Myocyte (in vitro differentiated cells): Measurements from ENCODE around the gene CASP14. TPM values are rescaled to one million over a fixed set of nuclear protein-coding genes. Genes with fewer than 3 reads are reported as not detected.
"Not testable (repeated sequence)": the region's sequence is repeated elsewhere in the genome, so short reads cannot be mapped to it uniquely, and the experiment has no call there.

Source experiments
- DNase-seq: peaks from one replicate; pipeline ENCODE4 v3.0.0-alpha.2; 2012; ENCODE audit warnings: low read depth
- polyA plus RNA-seq: library from polyadenylated mRNA; unstranded; fragments of >200 nt; gene quantifications from one replicate; pipeline ENCODE4 v1.2.1, GENCODE V29; 2012; ENCODE audit warnings: missing spikeins
- total RNA-seq: library from RNA; depleted of rRNA; stranded (reverse); fragments of >200 nt; gene quantifications from 2 replicates; pipeline ENCODE4 v1.2.3, GENCODE V29; 2014

The CASP14 gene, protein sequence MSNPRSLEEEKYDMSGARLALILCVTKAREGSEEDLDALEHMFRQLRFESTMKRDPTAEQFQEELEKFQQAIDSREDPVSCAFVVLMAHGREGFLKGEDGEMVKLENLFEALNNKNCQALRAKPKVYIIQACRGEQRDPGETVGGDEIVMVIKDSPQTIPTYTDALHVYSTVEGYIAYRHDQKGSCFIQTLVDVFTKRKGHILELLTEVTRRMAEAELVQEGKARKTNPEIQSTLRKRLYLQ
- not detected in 2 replicates for total RNA-seq
- not detected for polyA plus RNA-seq

DNA sequence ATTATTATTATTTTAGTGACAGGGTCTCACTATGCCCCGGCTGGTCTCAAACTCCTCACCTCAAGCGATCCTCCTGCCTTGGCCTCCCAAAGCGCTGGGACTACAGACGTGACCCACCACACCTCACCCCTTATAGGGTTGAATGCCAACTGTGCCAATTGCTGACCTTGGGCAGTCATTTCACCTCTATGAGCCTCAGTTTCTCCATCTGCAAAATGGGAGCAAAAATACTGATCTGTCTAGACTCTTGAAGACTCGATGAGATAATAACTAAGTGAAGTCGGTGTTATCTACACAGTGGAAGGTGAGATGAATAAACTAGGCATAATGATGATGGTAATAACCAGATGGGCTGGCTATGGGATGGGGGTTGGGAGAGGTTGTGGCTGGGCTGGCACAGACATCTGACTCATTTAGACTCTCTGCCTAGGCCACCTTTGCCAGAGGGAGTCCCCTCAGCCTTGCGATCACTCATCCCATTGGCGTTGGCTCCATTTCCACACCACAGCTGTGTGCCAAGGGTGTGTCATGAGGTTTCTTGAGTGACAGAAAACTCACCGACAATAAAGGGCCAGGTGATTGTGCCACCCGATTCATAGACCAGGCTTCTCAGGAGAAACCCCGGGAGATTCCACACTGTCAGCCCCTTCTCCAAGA lies at the start of gene CASP14:
Gene CASP14 (plus strand): TSS at position 596 of the 657 bp plus-strand sequence. CDS start 2,772 bp downstream, outside the sequence.
- DNase-seq = no peak

- no peak for DNase-seq
These were observed 41.0 kb upstream of the CASP14 start for GRCh38 chr19:15008308-15008707.

DNA sequence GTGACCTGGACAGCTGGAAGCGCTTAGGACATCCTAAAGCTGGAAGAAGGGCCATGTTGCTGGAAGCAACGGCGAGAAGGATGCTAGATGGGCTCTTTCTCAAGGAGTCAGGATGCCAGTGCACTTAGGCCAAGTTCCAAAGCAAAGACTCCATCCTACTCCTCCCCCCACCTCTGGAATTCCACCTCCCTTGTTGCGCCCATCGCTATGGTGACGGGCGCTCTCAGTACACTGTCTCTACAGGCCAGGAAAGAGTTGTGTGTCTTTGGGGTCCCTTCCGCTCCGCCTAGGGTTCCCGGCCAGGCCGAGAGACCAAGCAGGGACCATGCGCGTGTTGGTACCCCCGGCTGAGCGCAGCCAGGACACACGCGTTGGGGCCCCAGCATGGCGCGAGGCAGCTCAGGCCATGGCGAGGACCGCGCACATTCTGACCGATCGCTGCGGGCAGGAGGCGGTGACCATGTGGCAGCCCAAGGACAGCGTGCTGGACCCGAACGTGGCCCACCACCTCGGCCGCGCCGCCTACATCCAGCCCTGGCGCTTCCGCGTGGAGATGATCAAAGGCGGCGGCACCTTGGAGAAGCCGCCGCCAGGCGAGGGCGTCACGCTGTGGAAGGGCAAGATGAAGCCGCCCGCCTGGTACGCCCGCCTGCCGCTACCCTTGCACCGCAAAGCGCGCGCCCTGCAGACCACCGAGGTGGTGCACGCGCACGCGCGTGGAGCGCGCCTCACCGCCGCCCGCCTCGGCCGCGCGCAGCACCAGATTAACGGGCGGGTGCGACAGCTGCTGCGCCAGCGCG lies 38.6 kb upstream of the CASP14 start:
- no peak for DNase-seq

GRCh38 chr19:15014579-15014978 lies 34.7 kb upstream of the CASP14 start:
- no peak for DNase-seq

DNA sequence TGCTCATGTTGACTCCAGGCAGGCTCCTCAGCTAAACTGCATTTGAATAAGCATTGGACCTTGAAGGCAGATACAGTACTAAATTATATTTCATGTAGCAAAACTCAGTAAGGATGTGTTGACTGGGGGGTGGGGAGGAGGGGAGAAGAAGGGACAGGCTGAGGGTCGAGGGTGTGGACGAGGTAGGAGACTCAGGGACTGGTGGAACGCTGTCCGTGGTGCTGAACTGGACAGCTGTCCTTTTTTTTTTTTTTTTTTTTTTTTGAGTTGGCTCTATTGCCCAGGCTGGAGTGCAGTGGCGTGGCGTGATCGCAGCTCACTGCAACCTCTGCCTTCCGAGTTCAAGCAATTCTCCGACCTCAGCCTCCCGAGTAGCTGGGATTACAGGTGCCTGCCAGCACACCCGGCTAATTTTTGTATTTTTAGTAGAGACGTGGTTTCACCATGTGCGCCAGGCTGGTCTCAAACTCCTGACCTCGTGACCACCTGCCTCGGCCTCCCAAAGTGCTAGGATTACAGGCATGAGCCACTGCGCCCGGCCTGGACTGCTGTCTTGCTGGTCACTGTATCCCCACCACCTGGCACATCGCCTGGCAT lies 33.2 kb upstream of the CASP14 start:
- peak; percentile 36 for DNase-seq

DNA sequence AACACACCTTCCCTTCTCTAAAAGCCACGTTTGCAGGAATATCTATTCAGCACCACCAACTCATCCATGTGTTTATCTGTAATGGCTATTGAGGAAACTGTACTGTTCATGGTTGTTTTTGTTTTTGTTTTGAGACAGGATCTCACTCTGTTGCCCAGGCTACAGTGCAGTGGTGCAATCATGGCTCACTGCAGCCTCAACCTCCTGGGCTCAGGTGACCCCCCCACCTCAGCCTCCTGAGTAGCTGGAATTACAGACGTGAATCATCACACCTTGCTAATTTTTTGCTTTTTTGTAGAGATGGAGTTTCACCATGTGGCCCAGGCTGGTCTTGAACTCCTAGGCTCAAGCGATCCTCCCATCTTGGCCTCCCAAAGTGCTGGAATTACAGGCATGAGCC lies 30.4 kb upstream of the CASP14 start:
- not testable (repeated sequence) for DNase-seq

DNA sequence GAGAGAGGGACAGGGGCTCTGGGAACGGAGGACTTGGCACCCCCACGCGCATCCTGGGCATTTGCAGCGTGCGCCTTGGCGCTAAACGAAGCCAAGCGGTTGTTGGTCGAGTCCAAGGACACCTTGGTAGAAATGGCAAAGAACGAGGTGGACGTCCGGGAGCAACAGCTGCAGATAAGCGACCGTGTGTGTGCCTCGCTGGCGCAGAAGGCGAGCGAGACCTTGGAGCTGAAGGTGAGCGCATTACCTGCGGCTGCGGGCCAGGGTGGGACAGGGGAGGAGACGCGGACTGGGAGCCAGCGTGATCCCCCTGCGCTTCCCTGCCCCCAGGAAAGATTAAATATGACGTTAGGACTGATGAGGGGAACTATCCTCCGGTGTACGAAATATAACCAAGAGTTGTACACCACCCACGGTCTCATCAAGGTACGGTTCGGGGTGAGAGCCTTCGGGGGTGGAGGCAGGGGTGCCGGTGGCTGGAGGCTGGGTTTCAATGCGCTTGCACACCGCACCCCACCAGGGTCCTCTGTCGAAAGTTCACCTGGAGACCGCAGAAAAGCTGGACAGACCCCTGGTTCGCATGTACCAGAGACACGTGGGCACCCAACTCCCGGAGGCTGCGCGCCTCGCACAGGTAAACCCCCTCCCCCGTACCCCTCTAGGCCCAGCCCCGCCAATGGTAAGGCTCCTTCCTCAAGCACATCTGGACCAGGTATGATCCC lies 27.8 kb upstream of the CASP14 start:
- no peak for DNase-seq

DNA sequence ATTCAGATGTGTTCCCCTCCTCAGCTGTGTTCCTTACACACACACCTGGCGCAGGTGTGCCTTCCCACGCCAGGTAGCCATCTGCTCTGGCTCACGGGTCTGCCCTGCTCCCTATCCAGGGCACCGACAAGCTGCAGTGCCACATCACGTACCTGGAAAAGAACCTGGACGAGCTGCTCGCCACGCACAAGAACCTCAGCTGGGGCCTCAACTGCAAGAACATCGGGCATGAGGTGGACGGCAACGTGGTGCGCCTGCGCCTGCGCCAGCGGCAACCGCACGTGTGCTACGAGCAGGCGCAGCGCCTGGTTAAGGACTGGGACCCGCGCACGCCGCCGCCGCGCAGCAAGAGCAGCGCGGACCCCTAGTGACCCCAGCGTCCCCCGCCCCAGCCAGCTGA lies 26.5 kb upstream of the CASP14 start:
- DNase-seq = no peak

DNA sequence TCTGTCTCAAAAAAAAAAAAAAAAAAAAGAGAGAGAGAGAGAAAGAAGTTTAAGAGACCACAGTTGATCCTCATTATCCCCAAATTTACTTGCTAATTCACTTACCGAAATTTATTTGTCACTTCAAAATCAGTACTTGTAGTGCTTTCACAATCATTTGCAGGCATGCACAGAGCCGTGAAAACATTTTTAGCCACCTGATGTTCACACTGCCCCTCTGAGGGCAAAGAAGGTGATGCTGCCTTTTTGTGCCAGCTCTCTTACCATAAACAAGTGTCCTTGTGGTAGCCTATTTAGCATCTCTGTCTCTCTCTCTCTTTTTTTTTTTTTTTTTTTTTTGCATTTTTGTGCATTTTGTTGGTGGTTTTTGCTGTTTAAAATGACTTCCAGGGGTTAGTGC lies 24.1 kb upstream of the CASP14 start:
- peak; percentile 1 for DNase-seq

DNA sequence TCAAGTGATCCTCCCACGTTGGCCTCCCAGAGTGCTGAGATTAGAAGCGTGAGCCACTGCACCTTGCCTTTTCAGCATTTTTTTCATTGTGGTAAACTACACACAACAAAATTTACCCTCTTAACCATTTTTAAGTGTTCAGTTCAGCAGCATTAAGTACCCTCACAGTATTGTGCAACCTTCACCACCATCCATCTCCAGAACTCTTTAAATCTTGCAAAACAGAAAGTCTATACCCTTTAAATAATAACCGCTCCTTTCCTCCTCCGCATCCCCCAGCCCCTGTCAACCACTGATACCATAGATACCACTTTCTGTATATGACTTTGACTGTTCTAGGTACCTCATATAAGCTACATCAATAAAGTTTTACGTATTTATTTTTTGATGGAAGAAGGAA lies 20.8 kb upstream of the CASP14 start:
- DNase-seq = no peak

DNA sequence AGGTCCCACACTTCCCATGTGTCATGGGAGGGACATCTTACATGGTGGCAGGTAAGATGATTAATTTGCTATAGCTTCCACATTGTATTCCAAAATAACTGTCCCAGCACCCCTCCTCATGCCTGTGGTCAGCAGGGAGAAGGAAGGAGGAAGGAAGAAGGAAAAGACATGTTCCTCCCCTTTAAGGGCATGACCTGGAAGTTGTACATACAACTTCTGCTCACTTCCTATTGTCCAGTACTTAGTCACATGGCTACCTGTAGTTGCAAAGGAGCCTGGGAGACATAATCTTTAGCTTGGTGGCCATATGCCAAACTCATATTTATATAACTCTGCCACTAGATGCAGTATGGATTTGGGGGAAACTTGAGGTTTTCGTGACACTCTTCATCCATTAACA lies 17.6 kb upstream of the CASP14 start:
- DNase-seq = no peak

GRCh38 chr19:15035795-15036311 lies 13.4 kb upstream of the CASP14 start:
- no peak for DNase-seq

DNA sequence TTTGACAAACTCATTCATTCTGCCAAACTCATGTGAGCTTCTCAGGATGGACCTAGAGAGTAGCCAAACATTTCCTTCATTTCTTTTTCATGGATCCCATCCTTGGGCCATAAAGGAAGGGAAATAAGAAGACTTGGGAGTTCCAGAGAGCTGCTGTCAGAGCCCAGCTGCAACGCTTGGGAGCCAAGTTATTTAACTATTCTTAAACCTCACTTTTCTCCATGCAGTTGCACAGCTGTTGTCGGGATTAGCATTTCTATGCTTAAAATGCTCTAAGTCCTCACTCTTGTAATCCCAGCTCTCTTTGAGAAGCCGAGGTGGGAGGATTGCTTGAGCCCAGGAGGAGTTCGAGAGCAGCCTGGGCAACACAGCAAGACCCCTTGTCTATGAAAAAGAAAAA lies 11.7 kb upstream of the CASP14 start:
- DNase-seq = peak; percentile 4

- peak; percentile 1 for DNase-seq
These were observed 11.0 kb upstream of the CASP14 start for GRCh38 chr19:15038294-15038693.

- no peak for DNase-seq
These were observed 7.3 kb upstream of the CASP14 start for GRCh38 chr19:15042003-15042402.

DNA sequence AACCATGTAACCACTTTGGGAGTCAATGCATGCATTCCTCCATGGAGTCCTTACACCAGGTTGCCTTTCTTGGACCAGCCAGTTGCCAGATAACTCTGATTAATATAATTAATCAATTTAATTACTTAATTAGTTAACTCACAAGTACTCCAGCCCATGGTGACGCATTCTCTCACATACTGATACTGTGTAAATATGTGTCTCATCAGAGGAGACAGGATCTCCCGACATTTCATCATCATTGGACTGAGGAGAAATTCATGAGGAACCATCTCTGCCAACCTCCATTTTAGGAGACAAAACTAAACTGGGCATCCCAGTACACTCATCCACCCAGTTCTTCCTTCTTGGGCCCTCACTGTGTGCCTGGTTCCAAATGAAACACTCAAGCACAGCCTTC lies 6.5 kb upstream of the CASP14 start:
- no peak for DNase-seq

DNA sequence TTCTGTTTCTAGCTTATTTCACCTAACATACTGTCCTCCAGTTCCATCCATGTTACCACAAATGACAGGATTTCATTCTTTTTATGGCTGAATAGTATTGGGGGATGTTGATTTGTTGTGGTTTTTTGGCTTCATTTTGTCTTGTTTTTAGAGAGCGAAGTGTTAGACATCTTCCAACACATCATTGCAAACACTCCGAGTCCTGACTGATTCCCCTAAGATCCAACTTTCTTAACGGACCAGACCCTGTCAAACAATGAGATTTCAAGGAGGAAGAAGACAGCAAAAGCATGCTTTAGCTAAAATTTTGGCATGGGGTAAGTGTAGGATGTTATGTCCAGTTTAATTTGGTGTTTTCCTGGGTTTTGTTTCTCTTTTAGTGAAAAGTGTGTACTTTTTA lies 3.8 kb upstream of the CASP14 start:
- DNase-seq = no peak

- no peak for DNase-seq
These were observed 1.6 kb upstream of the CASP14 start for GRCh38 chr19:15047680-15048079.

DNA sequence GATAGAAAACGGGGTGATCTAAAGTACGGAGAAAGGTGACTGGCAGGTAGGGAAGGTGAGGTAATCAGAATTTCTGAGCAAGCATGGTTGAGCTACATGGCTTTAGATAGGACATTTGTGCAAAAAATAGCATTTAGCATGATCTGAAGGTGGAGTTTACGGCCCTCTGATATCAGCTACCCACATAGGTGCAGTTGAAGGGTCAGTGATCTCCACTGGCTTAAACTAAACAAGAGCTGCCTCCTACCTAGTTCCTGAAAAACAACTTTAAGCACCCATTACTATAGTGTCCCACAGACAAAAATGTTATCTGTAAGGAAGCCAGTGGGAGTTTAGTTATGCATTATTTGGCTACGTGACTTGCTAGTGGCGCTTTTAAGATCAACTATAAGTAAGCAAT lies 1.2 kb upstream of the CASP14 start:
- DNase-seq = no peak

DNA sequence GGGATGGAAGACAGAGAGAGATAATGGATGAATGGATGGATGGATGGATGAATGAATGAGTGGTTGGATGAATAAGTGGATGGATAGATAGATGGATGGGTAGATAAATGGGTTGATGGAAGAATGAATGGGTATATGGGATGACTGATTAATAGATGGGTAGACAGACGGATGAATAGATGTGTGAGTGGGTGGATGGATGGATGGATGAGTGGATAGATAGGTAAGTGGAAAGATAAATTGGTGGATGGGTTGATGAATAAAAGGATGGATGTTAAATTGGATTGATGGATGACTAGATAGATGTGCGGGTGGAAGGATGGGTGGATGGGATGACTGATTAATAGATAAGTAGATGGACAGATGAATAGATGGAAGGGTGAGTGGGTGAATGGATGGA lies 1.4 kb downstream of the CASP14 start:
- no peak for DNase-seq

- no peak for DNase-seq
These were observed 12.8 kb downstream of the CASP14 start for GRCh38 chr19:15062036-15062435.
